ENCODE results near the gene PDXK.

PDXK gene

GRCh38 chr21:43809853-43810504 is 91.0 kb downstream of the PDXK start:
- peaks cover 4% of the 10 kb centered on the region for H3K4me1 Mint-ChIP-seq
- TF ChIP-seq CTCF (IDR thresholded peaks at IDR 0.05; ENCODE audit: unreplicated experiment in 3 of 3), result no peak
- H3K27me3 Mint-ChIP-seq (ENCODE audit: low read depth), result no peaks in the 10 kb centered on the region
- no peaks in the 10 kb centered on the region for H3K9me3 Mint-ChIP-seq
- H3K36me3 Mint-ChIP-seq (ENCODE audit: low read depth), result peaks cover 7% of the 10 kb centered on the region
- H3K4me3 Mint-ChIP-seq, result no peak overlapping the region
- H3K27ac Mint-ChIP-seq, result no peak overlapping the region

GRCh38 chr21:43810505-43811261 is 91.8 kb downstream of the PDXK start:
- peaks cover 6% of the 10 kb centered on the region for H3K36me3 Mint-ChIP-seq (ENCODE audit: low read depth)
- no peaks in the 10 kb centered on the region for H3K9me3 Mint-ChIP-seq
- no peak overlapping the region for H3K27ac Mint-ChIP-seq
- H3K4me1 Mint-ChIP-seq, result peaks cover 4% of the 10 kb centered on the region
- TF ChIP-seq CTCF (IDR thresholded peaks at IDR 0.05; ENCODE audit: unreplicated experiment in 3 of 3), result peak; percentile 89 to 92 (median 89)
- H3K4me3 Mint-ChIP-seq, result no peak overlapping the region
- H3K27me3 Mint-ChIP-seq (ENCODE audit: low read depth), result no peaks in the 10 kb centered on the region

DNA sequence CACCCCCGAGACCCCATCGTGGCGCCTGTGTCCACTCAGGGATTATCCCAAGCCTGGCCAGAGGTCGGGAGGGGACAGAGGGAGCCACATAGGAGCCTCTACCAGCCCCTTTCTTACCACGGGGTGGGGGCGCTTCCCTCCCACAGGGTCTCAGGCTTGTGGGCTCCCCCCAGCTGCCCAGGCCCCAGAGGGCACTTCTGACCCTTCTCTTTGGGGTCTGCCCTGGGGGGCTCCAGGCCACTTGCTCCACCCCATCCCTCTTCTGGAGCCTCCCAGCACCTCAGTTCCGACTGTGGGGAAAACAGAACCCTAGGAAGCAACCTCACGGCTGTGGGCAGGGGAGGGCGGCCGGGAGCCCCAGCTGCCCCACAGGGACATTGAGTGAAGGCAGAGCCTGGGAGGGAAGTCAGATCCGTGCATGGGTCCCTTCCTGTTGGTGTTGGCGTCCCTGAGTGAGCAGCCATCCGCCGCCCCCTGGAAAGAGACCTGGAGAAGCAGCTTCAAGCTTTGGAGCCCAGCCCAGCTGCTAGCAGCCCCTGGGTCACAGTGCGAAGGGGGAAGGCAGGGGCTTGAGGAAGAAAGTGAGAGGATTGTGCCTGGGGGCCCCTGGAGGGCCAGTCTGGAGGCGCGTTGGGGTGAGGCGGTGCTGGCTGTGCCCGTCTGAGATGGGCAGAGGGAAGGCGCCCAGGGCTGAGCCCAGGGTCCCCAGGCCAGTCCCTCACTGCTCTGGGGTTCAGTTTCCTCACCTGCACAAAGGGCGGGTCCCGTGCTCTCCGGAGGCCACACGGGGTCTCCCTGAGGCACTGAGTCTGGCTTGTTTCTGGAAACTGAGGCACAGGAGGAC is 92.6 kb downstream of the PDXK start:
- Mint-ChIP-seq H3K9me3 (no peaks in the 10 kb centered on the region), H3K27me3 (ENCODE audit: low read depth) (no peaks in the 10 kb centered on the region), H3K4me3 (no peak overlapping the region), H3K4me1 (peaks cover 4% of the 10 kb centered on the region), H3K36me3 (ENCODE audit: low read depth) (no peaks in the 10 kb centered on the region), H3K27ac (no peak overlapping the region)
- TF ChIP-seq CTCF (IDR thresholded peaks at IDR 0.05; ENCODE audit: unreplicated experiment in 3 of 3), result no peak

Measured in nephron (organoid).